22Rv1 (cell line): ENCODE measurements around the gene TPT1.

ENCODE experiments used
- H3K27ac ChIP-seq: fragments of 450-650 bp; 2 replicates; pipeline ENCODE4 v1.5.1; 2017
- ZFX ChIP-seq: fragments of 450-650 bp; IDR thresholded peaks from 2 replicates; pipeline ENCODE4 v1.6.1; 2017; ENCODE audit warnings: antibody characterized with exemption, borderline replicate concordance
- TF ChIP-seq, protein P1 (sequence below): fragments of 450-650 bp; IDR thresholded peaks from 2 replicates; pipeline ENCODE4 v1.5.1; 2017; ENCODE audit warnings: mild to moderate bottlenecking

The TPT1 gene

GRCh38 chr13:45328661-45329111, 12.3 kb downstream of the TPT1 start:
- TF ChIP-seq, protein P1, sequence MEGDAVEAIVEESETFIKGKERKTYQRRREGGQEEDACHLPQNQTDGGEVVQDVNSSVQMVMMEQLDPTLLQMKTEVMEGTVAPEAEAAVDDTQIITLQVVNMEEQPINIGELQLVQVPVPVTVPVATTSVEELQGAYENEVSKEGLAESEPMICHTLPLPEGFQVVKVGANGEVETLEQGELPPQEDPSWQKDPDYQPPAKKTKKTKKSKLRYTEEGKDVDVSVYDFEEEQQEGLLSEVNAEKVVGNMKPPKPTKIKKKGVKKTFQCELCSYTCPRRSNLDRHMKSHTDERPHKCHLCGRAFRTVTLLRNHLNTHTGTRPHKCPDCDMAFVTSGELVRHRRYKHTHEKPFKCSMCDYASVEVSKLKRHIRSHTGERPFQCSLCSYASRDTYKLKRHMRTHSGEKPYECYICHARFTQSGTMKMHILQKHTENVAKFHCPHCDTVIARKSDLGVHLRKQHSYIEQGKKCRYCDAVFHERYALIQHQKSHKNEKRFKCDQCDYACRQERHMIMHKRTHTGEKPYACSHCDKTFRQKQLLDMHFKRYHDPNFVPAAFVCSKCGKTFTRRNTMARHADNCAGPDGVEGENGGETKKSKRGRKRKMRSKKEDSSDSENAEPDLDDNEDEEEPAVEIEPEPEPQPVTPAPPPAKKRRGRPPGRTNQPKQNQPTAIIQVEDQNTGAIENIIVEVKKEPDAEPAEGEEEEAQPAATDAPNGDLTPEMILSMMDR: no peak
- no peak for TF ChIP-seq ZFX
- no peak overlapping the region for H3K27ac ChIP-seq

GRCh38 chr13:45327253-45327955, 13.6 kb downstream of the TPT1 start:
- H3K27ac ChIP-seq: peak overlapping the region; percentile 30; the same call in 1 of the 2 replicates
- TF ChIP-seq, protein P1: peak; percentile 9; the same call in 1 of the 2 replicates
- TF ChIP-seq ZFX: no peak

GRCh38 chr13:45325806-45326205, 15.2 kb downstream of the TPT1 start:
- TF ChIP-seq ZFX: no peak
- TF ChIP-seq, protein P1: no peak
- no peak overlapping the region for H3K27ac ChIP-seq

- TF ChIP-seq, protein P1: no peak
- no peak for TF ChIP-seq ZFX
- H3K27ac ChIP-seq: no peak overlapping the region
Observed at GRCh38 chr13:45320876-45321629, 19.9 kb downstream of the TPT1 start.

- 0 out of 2 replicates have a peak overlapping the region, but pooled peaks have one; percentile 56 for H3K27ac ChIP-seq
- no peak for TF ChIP-seq ZFX
- TF ChIP-seq, protein P1: no peak
Observed at GRCh38 chr13:45316996-45317395, 24.0 kb downstream of the TPT1 start.

- TF ChIP-seq ZFX: no peak
- TF ChIP-seq, protein P1: no peak
- H3K27ac ChIP-seq: peak overlapping the region; percentile 56
Observed at GRCh38 chr13:45316338-45316737, 24.6 kb downstream of the TPT1 start.
